Liver (tissue), 9 donors: ENCODE measurements around the gene RGS3. TPM values are rescaled to one million over a fixed set of nuclear protein-coding genes. Genes with fewer than 3 reads are reported as not detected.

ENCODE experiments used
- DNase-seq: peaks from one replicate; pipeline ENCODE4 v3.0.0-alpha.2; 2017; ENCODE audit warnings: low spot score
- H3K27ac ChIP-seq, 2 donors: one replicate each; pipeline ENCODE4 v1.7.0; 2013; ENCODE audit warnings: inconsistent platforms in 2 of 2, low read length in 2 of 2, control low read depth in 1 of 2, low read depth in 1 of 2, mild to moderate bottlenecking in 1 of 2
- H3K27me3 ChIP-seq, 4 donors: one replicate each; pipeline versions ENCODE4 v1.6.1 to v1.7.0; 2013; ENCODE audit warnings: low read length in 3 of 4, inconsistent platforms in 1 of 4, mild to moderate bottlenecking in 1 of 4, moderate library complexity in 1 of 4; ENCODE audit not compliant: control insufficient read depth in 4 of 4, insufficient read depth in 4 of 4
- H3K36me3 ChIP-seq, 4 donors: one replicate each; pipeline versions ENCODE4 v1.6.1 to v1.7.0; 2013; ENCODE audit warnings: low read length in 3 of 4, mild to moderate bottlenecking in 3 of 4, low read depth in 1 of 4, moderate library complexity in 1 of 4; ENCODE audit not compliant: control insufficient read depth in 4 of 4, insufficient read depth in 3 of 4
- H3K4me1 ChIP-seq, 4 donors: one replicate each; pipeline versions ENCODE4 v1.6.1 to v1.7.0; 2013; ENCODE audit warnings: low read length in 3 of 4, mild to moderate bottlenecking in 3 of 4, moderate library complexity in 1 of 4; ENCODE audit not compliant: control insufficient read depth in 4 of 4, insufficient read depth in 4 of 4
- H3K4me3 ChIP-seq, 3 donors: one replicate each; pipeline versions ENCODE4 v1.6.1 to v1.7.0; 2013; ENCODE audit warnings: low read length in 3 of 3, control low read depth in 1 of 3, low read depth in 1 of 3, mild to moderate bottlenecking in 1 of 3
- H3K9ac ChIP-seq, 2 donors: one replicate each; pipeline ENCODE4 v1.7.0; 2013; ENCODE audit warnings: low read length in 2 of 2, mild to moderate bottlenecking in 2 of 2, moderate library complexity in 2 of 2, control low read depth in 1 of 2, low read depth in 1 of 2
- H3K9me3 ChIP-seq, 4 donors: one replicate each; pipeline versions ENCODE4 v1.6.1 to v1.7.0; 2013; ENCODE audit warnings: low read length in 3 of 4; ENCODE audit not compliant: control insufficient read depth in 4 of 4
- CTCF ChIP-seq: fragments of 150-350 bp; IDR thresholded peaks from 2 replicates; pipeline ENCODE4 v1.5.1; 2017; ENCODE audit warnings: improper control_type of control experiment, low read depth, low read length; ENCODE audit not compliant: missing input control
- EGR1 ChIP-seq, 2 donors: IDR thresholded peaks; 2 replicates each; pipeline ENCODE4 v1.6.1; 2016 to 2018; ENCODE audit warnings: antibody characterized with exemption in 2 of 2, low read depth in 2 of 2
- GABPA ChIP-seq, 2 donors: IDR thresholded peaks in 1 of 2; conservative IDR thresholded peaks in 1 of 2; 2 replicates each; pipeline ENCODE4 v1.6.1; 2016; ENCODE audit warnings: antibody characterized with exemption in 2 of 2, mild to moderate bottlenecking in 1 of 2, moderate library complexity in 1 of 2
- HNF4A ChIP-seq, 2 donors: conservative IDR thresholded peaks; 2 replicates each; pipeline ENCODE4 v1.6.1; 2016; ENCODE audit warnings: antibody characterized with exemption in 2 of 2, mild to moderate bottlenecking in 2 of 2
- HNF4G ChIP-seq: IDR thresholded peaks from 2 replicates; pipeline ENCODE4 v1.6.1; 2016; ENCODE audit warnings: antibody characterized with exemption
- JUND ChIP-seq, 2 donors: IDR thresholded peaks; 2 replicates each; pipeline ENCODE4 v1.6.1; 2016; ENCODE audit warnings: antibody characterized with exemption in 2 of 2
- MAX ChIP-seq: IDR thresholded peaks from 2 replicates; pipeline ENCODE4 v1.6.1; 2016; ENCODE audit warnings: antibody characterized with exemption
- RAD21 ChIP-seq, 2 donors: IDR thresholded peaks; 2 replicates each; pipeline ENCODE4 v1.6.1; 2016; ENCODE audit warnings: antibody characterized with exemption in 2 of 2, mild to moderate bottlenecking in 2 of 2
- RXRA ChIP-seq, 2 donors: IDR thresholded peaks; 2 replicates each; pipeline ENCODE4 v1.6.1; 2017 to 2018; ENCODE audit warnings: antibody characterized with exemption in 2 of 2, mild to moderate bottlenecking in 1 of 2
- TAF1 ChIP-seq: conservative IDR thresholded peaks from 2 replicates; pipeline ENCODE4 v1.6.1; 2016; ENCODE audit warnings: antibody characterized with exemption, mild to moderate bottlenecking
- YY1 ChIP-seq: IDR thresholded peaks from 2 replicates; pipeline ENCODE4 v1.6.1; 2016; ENCODE audit warnings: antibody characterized with exemption, mild to moderate bottlenecking
- ZBTB33 ChIP-seq: IDR thresholded peaks from 2 replicates; pipeline ENCODE4 v1.6.1; 2016; ENCODE audit warnings: antibody characterized with exemption
- WGBS: extraction: QIAGEN DNeasy Blood & Tissue Kit; methylation state at CpG from one replicate; pipeline ENCODE4 v1.1.7; 2013; 5-methylcytosine and 5-hydroxymethylcytosine counted together
- polyA plus RNA-seq, 2 donors: library from polyadenylated mRNA; stranded (reverse) in 1 of 2; unstranded in 1 of 2; fragments of 200-250 nt in 1 of 2; fragments of >200 nt in 1 of 2; fragmentation: Nextera tagmentation in 1 of 2; extraction: Ambion mirVana in 1 of 2; gene quantifications; one replicate each; pipeline versions ENCODE4 v1.2.1 to v1.2.3, GENCODE V29; 2013 to 2015
- total RNA-seq, 2 donors: library from RNA; depleted of rRNA; stranded (reverse); fragments of >200 nt; gene quantifications; one replicate each; pipeline ENCODE4 v1.2.3, GENCODE V29; 2014
- donor health status: healthy.
- donor health status: healthy.
- donor health status: healthy.
- donor health status: healthy.
- donor health status: healthy.

The RGS3 gene
- total and polyA plus RNA-seq, 4 donors = 13.0 to 65.0 (median 28.3) TPM

GRCh38 chr9:113572076-113572861 is 108.7 kb downstream of the RGS3 start (continued):
- no peak for TF ChIP-seq ZBTB33

GRCh38 chr9:113573046-113573958 is 109.8 kb downstream of the RGS3 start:
- TF ChIP-seq MAX (no peak), GABPA (IDR thresholded peaks at IDR 0.05 in 1 of 2, conservative IDR thresholded peaks at IDR 0.05 in 1 of 2) (no peak), EGR1 (IDR thresholded peaks at IDR 0.05; ENCODE audit: low read depth in 2 of 2) (no peak), TAF1 (no peak), JUND (IDR thresholded peaks at IDR 0.05) (no peak), RAD21 (IDR thresholded peaks at IDR 0.05) (no peak), HNF4A (conservative IDR thresholded peaks at IDR 0.05) (no peak), YY1 (no peak), HNF4G (no peak), ZBTB33 (no peak), RXRA (IDR thresholded peaks at IDR 0.05) (no peak), CTCF (no peak)
- no peaks in the 10 kb centered on the region for H3K36me3 ChIP-seq
- H3K4me3 ChIP-seq = no peak overlapping the region
- WGBS = 94% methylated on average over 11 of the region's 11 CpGs
- no peak overlapping the region for H3K9ac ChIP-seq
- peaks cover 0 to 2% (median 0%) of the 10 kb centered on the region in 4 donors for H3K4me1 ChIP-seq
- H3K27ac ChIP-seq = no peak overlapping the region
- H3K27me3 ChIP-seq = no peaks in the 10 kb centered on the region
- DNase-seq = no peak
- no peaks in the 10 kb centered on the region for H3K9me3 ChIP-seq
